Epithelial cell of esophagus (primary cell): Measurements from ENCODE around the gene LARP4B.
A peak's percentile ranks its signal among the peaks of the same experiment; 100 is the strongest.

ENCODE experiments used
- DNase-seq: peaks from one replicate; pipeline ENCODE4 v3.0.0; 2010; ENCODE audit warnings: low read depth
- H3K4me3 ChIP-seq: 2 replicates; pipeline ENCODE4 v1.5.1; 2011; ENCODE audit warnings: mild to moderate bottlenecking, low read length, control low read depth
- TF ChIP-seq, protein P1 (sequence below): IDR thresholded peaks from 2 replicates; pipeline ENCODE4 v1.5.1; 2011; ENCODE audit warnings: low read depth, mild to moderate bottlenecking, low read length, control low read depth, inconsistent platforms; ENCODE audit not compliant: insufficient read depth; ENCODE audit errors: missing control alignments

The LARP4B gene

DNA sequence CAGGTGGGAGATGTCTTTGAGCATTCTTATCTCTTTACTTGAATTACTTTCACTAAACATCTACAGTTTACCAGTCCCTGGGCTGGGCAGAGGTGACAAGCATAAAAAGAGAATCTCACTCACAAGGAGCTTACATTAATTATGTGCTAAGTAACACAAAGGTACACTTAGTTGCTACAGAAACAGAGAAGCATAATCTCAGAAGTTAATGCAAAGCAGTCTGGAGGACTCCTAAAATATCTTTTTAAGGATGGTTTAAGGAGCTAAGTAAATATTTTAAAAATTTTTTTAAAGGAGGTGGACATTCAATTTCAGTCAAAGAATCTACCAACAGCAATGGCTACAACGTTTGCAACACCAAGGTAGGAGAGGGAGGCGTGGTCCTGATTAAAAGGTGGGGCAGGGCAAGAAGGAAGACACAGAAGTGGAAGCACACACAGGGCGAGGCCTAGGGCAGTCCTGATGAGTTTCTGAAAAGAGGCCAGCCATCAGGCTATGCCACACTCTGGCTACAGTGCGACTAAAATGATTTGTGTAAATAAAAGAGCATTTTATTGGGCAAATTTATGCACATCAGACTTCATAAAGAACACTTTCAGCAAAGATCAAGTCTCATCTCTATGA is 5.3 kb downstream of the LARP4B start:
- peak; percentile 44 for DNase-seq
- H3K4me3 ChIP-seq, result no peak overlapping the region
- TF ChIP-seq, protein P1, sequence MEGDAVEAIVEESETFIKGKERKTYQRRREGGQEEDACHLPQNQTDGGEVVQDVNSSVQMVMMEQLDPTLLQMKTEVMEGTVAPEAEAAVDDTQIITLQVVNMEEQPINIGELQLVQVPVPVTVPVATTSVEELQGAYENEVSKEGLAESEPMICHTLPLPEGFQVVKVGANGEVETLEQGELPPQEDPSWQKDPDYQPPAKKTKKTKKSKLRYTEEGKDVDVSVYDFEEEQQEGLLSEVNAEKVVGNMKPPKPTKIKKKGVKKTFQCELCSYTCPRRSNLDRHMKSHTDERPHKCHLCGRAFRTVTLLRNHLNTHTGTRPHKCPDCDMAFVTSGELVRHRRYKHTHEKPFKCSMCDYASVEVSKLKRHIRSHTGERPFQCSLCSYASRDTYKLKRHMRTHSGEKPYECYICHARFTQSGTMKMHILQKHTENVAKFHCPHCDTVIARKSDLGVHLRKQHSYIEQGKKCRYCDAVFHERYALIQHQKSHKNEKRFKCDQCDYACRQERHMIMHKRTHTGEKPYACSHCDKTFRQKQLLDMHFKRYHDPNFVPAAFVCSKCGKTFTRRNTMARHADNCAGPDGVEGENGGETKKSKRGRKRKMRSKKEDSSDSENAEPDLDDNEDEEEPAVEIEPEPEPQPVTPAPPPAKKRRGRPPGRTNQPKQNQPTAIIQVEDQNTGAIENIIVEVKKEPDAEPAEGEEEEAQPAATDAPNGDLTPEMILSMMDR, result no peak

DNA sequence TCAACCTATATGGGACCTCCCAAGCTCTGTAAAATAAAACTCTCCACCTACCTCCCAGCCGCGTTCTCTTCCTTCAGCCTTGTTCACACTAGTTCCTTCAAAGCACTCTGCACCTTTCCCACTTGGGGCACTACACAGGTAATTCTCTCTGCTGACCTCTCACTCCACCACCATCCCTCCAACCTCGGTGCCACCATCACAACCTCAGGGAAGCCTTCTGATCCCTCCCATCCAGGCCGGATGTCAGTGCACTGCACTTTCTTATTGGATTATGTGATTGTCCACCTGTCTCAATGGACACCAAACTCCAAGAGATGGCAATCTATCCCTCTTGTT is 7.0 kb downstream of the LARP4B start:
- no peak overlapping the region for H3K4me3 ChIP-seq
- TF ChIP-seq, protein P1, result no peak
- DNase-seq, result no peak

DNA sequence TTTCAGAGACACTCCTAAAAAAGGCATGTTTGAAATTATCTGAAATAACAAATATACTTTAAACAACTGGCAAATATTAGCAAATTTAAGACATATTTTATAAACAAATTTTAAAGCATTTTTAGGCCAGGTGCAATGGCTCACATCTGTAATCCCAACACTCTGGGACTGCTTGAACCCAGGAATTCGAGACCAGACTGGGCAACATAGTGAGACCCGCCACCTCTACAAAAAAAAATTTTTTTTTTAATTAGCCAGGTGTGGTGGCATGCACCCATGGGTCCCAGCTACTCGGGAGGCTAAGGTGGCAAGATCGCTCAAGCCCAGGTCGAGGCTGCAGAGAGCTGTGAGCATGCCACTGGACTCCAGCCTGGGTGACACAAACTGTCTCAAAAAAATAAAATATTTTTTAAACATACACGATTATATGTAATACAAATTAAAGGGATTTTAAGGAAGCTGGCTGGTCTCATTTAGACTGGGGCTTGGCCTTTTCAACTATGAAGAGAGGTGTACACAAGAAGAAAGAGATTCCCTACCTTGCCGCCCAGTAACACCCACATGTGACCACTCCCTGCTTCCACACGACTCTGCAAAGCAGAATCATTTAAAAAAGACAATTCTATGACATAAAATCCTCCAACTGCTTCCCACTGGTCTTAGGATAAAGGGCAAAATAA is 7.5 kb downstream of the LARP4B start:
- no peak for DNase-seq

DNA sequence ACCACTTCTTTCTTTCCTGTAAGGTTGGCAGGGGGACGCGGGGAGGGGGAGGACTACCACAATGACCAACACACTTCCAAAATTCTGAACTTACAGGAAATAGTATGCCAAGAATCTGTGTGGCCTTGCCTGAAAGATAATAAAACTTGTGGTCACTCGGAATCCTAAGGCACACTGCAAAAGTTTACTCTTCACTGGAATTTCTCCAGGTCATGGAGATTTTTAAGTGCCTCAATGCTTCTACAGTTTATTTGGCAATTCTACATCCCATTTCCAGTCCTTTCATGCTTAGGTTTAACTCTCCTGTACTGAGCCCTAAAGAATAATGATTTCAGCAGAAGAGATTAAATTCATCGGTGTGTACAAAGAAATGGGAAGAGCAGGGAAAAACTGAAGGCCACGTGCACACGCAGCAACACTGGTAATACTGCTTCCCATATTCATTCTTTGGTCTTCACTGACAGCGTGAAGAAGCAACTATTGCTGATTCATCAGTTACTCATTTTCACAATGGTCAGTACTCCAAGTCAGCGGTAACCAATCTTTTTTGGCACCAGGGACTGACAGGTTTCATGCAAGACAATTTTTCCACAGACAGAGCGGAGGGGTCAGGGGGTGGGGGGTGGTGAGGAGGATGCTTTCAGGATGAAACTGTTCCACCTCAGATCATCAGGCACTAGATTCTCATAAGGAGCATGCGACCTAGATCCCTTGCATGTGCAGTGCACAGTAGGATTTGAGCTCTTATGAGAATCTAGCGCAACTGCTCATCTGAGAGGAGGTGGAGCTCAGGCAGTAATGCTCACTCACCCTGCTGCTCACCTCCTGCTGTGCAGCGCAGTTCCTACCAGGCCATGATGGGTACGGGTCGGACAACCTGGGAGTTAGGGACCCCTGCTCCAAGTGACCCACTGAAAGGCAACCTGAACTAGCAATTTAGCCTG is 9.8 kb downstream of the LARP4B start:
- H3K4me3 ChIP-seq, result no peak overlapping the region
- DNase-seq, result peak; percentile 53
- TF ChIP-seq, protein P1, result no peak

More for the DNA sequence above, 7.5 kb downstream of the LARP4B start:
- no peak overlapping the region for H3K4me3 ChIP-seq
- TF ChIP-seq, protein P1, result no peak

DNA sequence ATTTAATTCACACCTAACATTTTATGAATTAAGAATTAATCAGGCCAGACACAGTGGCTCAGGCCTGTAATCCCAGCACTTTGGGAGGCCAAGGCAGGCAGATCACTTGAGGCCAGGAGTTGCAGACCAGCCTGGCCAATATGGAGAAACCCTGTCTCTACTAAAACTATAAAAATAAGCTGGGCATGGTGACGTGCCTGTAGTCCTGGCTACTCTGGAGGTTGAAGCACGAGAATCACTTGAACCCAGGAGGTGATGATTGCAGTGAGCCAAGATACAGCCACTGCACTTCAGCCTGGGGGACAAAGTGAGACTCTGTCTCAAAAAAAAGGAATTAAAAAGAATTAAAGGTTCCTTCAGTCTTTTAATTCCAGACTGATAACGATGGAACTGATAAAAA is 11.1 kb downstream of the LARP4B start:
- TF ChIP-seq, protein P1, result no peak
- DNase-seq, result no peak
- no peak overlapping the region for H3K4me3 ChIP-seq

DNA sequence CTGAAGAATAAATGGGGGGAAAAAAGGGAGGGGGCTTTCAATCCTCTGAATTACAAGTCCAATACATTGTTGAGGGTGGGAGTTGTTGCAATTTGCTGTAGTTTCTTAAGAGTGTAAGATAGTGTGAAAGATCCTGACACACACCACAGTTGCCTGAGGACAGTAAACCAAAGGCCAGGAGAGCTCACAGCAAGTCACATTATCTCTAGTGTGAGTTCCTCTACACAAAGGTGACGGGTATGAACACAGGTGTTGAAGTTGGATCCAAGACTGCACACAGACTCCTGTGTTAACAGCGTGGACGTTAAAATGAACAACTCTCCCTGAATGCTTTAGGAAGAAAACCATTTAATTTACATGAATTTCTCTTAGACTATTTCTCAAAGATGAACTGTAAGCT is 12.0 kb downstream of the LARP4B start:
- TF ChIP-seq, protein P1, result no peak
- no peak for DNase-seq
- H3K4me3 ChIP-seq, result no peak overlapping the region
